Transverse colon (tissue), 4 donors: ENCODE data around the gene MTCH2.

Experiments used
- EP300 ChIP-seq: sonication (generic); formaldehyde crosslinking; IDR thresholded peaks from one replicate; pipeline ENCODE4 v1.6.1; 2017; ENCODE audit warnings: antibody characterized with exemption, low read depth
- POLR2A ChIP-seq: fragments of 450-650 bp; IDR thresholded peaks from one replicate; pipeline ENCODE4 v1.6.1; 2016; ENCODE audit warnings: antibody characterized with exemption, mild to moderate bottlenecking, moderate library complexity
- POLR2AphosphoS5 ChIP-seq, 3 donors: sonication (generic); formaldehyde crosslinking; IDR thresholded peaks; one replicate each; pipeline ENCODE4 v1.6.1; 2016; ENCODE audit warnings: antibody characterized with exemption in 3 of 3
- TF ChIP-seq, protein P1 (sequence below), 5 experiments: fragments of 200-600 bp in 3 of 5; fragments of 450-650 bp in 2 of 5; sonication (generic) in 3 of 5; IDR thresholded peaks; 1 replicate in 2 of 5; 2 replicates in 3 of 5; pipeline ENCODE4 v1.5.1; 2016 to 2017; ENCODE audit warnings: antibody characterized with exemption in 5 of 5, inconsistent platforms in 3 of 5, mild to moderate bottlenecking in 2 of 5, moderate library complexity in 1 of 5

DNA sequence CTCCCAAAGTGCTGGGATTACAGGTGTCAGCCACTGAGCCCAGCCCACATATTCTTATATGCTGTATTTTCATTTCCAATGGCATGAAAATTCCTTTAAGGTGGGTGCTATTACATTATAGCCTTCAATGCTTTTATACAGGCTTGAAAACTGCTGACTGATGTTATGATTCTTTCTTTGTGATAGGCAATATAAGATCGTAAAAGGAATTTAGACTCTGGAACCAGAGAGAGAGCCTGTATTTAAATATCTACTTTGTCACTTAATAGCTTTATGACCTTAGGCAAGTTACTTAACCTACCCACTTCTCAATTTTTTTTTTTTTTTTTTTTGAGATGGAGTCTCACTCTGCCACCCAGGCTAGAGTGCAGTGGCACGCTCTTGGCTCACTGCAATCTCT is 46.6 kb upstream of the MTCH2 start:
- TF ChIP-seq, protein P1, sequence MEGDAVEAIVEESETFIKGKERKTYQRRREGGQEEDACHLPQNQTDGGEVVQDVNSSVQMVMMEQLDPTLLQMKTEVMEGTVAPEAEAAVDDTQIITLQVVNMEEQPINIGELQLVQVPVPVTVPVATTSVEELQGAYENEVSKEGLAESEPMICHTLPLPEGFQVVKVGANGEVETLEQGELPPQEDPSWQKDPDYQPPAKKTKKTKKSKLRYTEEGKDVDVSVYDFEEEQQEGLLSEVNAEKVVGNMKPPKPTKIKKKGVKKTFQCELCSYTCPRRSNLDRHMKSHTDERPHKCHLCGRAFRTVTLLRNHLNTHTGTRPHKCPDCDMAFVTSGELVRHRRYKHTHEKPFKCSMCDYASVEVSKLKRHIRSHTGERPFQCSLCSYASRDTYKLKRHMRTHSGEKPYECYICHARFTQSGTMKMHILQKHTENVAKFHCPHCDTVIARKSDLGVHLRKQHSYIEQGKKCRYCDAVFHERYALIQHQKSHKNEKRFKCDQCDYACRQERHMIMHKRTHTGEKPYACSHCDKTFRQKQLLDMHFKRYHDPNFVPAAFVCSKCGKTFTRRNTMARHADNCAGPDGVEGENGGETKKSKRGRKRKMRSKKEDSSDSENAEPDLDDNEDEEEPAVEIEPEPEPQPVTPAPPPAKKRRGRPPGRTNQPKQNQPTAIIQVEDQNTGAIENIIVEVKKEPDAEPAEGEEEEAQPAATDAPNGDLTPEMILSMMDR (IDR thresholded peaks at IDR 0.05) = no peak
- no peak for TF ChIP-seq POLR2A
- TF ChIP-seq POLR2AphosphoS5 (IDR thresholded peaks at IDR 0.05) = peak in 1 of 3 donors; percentile 19
- no peak for TF ChIP-seq EP300
